Stimulated activated CD8-positive, alpha-beta memory T cell treated with anti-CD3 and anti-CD28 coated beads, Interleukin-4, amount 100 ng/mL, for 48 hours (primary cell): ENCODE results near the gene LHFPL2.
A peak's percentile ranks its signal among the peaks of the same experiment; 100 is the strongest.

Source experiments
- DNase-seq: peaks from one replicate; pipeline ENCODE4 v3.0.0-alpha.2; 2020

LHFPL2 gene

GRCh38 chr5:78515670-78516069 is 132.9 kb downstream of the LHFPL2 start:
- no peak for DNase-seq

DNA sequence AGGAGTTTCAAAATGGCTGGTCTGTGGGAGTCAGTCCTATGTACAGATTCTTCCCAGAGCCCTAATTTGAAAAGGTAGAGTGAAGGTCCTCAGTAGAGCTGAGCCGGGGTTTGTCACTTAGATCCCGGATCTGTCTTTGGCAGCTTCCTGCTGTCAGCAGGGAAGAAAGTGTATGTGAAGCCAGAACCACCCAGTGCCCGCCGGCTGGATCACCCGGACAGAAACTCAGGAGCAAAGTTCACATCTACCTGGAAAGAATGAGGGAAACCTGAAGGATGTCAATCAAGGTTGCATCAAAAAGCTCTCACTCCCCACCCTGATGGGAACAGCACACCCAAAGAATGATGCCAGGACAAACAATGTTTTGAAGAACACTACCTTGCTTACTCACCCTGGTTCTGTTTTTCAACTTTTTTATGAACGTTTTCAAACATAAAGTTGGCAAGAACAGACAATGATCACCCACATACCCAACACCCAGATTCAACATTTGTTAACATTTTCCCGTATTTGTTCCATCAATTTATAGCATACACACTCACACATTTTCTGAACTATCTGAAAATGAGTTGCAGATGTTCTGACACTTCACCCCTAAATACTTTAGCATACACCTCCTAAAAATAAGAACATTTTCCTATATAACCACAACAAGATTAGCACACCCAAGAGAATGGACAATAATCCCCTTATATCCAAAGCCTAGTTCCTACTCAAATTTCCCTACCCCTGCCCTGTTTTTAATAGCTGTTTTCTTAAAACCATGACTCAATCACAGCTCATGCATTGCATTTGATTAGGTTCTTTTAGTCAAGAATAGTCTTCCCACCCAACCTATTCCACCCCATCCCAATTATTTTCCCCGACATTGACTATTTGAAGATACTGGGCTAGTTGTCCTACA is 133.9 kb downstream of the LHFPL2 start:
- DNase-seq: no peak

- no peak for DNase-seq
Measured at GRCh38 chr5:78513441-78513840, 135.1 kb downstream of the LHFPL2 start.

GRCh38 chr5:78512435-78512834 is 136.1 kb downstream of the LHFPL2 start:
- DNase-seq: no peak

GRCh38 chr5:78511121-78511906 is 137.3 kb downstream of the LHFPL2 start:
- DNase-seq: no peak

DNA sequence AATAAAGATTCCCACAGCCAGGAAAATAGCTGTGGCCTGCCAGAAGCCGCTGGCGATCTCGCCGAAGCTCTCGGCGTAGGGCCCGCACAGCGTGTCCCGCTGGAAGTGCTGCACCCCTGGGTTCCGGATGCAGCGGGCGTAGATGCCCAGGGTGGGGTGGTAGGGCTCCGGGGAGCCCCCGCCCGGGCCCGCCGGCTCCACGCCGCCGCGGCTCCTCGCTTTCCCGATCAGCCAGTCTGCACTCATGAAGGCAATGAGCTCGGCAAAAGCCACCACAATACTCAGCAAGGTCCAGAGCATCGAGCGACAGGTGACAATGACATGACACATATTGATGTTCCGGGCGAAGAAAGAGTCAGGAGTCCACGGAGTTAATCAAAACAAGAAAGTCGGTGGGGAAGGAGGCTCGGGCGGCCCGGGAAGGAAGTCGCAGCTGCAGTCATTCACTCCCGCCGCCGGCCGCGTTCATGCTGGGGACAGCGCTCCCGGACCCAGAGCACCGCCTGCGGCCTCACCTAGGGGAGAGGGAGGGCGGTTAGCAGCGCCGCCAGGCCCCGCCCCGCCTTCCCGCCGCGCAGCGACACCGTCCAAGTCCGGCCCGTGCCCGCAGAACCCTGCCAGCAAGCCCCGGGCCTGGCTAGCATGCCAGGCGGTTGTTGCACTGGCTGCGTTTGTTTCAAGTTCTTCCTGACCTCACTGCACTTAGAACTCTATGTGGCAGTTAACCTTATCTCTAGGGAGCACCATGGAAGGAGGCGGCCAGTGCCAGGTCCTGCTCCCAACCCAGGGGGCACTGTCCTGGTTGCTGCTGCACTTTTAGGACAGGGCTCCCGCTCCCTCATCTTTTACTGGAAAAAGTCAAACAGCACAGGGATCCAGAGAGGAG is 138.4 kb downstream of the LHFPL2 start:
- peak; percentile 57 for DNase-seq

GRCh38 chr5:78509145-78509865 is 139.3 kb downstream of the LHFPL2 start:
- no peak for DNase-seq

DNA sequence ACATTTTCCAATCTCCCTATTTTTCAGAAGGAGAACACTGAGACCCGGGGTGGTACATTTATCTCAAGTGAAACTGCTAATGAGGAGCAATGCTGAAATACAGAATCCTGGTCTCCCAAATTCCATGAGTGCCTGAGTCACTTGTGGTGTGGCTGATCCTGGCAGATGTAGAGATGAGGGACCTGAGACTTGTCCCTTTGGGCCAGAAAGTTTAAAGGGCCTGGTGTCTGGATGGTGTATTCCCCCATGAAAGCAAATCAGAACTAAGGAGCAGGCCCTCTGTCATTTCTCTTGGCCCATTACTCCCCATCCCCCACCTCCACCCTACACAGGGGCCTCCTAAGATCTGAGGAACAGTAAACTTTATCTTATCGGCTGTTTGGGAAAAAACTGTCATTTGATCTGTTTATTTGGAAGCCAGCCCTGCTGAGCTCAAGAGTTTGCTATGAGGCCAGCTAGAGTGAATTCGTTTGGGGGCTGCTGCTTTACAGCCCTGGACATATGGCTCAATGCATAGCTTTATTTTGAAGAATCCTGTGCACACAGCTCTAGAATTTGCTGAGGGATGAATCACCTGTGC is 140.3 kb downstream of the LHFPL2 start:
- no peak for DNase-seq

GRCh38 chr5:78507531-78507930 is 141.0 kb downstream of the LHFPL2 start:
- no peak for DNase-seq

GRCh38 chr5:78506261-78507024 is 142.1 kb downstream of the LHFPL2 start:
- no peak for DNase-seq

DNA sequence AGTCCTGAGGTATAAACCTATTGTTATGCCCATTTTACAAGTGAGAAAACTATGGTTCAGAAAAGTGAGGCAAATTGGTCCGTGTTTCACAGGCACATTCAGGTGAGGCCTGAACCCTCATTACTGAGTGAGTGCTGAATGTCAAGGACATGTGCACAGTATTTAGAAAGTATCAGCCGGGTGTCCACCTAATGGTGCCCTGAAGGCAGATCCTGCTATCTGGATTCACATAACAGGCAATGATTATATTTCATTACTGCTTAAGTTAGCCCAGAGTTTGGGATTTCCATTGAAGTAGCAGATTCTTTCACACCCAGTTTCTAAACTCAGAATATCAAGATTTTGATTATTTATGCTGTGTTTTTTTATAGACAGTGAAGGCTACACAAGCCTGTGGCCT is 142.7 kb downstream of the LHFPL2 start:
- DNase-seq: no peak

- DNase-seq: no peak
Measured at GRCh38 chr5:78504704-78505677, 143.6 kb downstream of the LHFPL2 start.

DNA sequence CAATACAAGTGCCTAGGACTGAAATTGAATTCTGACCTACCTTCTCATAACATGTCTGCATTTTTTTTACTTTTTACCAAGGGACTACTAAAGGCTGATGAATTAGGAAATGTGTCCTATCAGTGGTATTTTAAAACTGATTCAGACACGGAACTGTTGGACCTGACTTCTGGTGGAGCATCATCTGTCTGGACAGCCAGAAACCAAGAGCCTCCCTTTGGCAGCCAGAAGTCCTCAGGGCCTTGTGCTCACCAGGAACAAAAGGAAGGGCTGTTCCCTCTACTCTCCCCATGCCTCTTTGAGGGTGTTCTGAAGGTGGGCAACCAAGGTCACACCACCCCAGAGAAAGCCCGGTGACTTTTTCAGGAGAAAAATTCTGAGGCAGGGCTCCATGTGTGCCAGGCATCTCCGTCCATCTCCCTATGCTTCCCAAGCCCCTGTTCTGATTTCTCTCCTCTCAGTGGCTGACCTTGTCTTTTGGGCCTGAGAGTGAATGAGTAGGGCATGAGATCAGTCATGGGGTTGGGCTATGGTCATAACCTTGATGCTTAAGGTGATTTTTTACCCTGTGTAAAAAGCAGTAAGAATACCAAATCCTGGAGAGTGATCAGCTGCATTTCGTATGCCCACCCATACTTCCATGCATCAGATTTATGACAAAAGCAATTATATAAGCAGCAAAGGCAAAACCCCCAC is 144.5 kb downstream of the LHFPL2 start:
- DNase-seq: no peak

- DNase-seq: no peak
Measured at GRCh38 chr5:78501411-78502352, 146.9 kb downstream of the LHFPL2 start.

DNA sequence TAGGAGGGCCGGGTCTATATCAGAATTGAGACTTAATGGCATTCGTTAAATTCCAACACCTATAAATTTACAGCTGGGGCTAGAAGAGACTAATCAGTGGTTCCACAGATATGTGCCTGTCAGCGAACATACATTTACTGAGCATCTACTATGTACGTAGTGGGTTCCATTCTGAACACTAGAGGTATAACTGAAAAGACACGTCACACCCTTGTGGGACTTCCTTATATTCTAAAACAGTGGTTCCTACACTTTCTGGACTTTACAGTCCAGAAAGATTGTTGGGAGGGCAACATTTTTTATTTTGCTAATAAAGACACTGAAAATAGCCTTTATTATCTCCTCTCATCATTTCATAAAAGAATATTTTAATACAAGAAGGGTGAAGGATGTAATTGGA is 147.7 kb downstream of the LHFPL2 start:
- DNase-seq: no peak

- DNase-seq: no peak
Measured at GRCh38 chr5:78500028-78500427, 148.5 kb downstream of the LHFPL2 start.

DNA sequence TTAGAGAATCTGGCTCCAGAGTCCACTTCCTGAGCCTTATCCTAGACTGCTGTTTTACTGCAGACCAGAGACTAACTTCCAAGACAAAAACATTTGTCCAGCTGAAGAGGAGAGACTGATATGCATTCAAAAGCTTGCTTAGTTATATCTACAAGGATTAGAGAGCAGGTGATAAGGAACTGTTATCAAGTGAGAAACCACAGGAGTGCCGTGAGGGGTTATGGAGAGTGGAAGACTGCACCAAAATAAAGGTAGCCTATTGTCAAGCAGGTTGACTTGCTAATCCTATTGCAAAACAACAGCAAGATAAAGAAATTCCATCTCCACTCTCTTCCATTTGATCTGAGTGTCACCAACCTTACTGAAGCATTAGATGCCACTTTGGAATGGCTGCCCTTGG is 149.1 kb downstream of the LHFPL2 start:
- no peak for DNase-seq
